HG03103 (cell line): Measurements from ENCODE around the gene COG5.
"Not testable (repeated sequence)": the region's sequence is repeated elsewhere in the genome, so short reads cannot be mapped to it uniquely, and the experiment has no call there.

Experiments used
- ATAC-seq: cut with Tn5 transposase; IDR thresholded peaks from one replicate; pipeline ENCODE4 v1.9.1; 2021; ENCODE audit warnings: low read depth; ENCODE audit not compliant: unreplicated experiment

The COG5 gene

GRCh38 chr7:107291434-107291833, 272.3 kb downstream of the COG5 start:
- no peak for ATAC-seq

DNA sequence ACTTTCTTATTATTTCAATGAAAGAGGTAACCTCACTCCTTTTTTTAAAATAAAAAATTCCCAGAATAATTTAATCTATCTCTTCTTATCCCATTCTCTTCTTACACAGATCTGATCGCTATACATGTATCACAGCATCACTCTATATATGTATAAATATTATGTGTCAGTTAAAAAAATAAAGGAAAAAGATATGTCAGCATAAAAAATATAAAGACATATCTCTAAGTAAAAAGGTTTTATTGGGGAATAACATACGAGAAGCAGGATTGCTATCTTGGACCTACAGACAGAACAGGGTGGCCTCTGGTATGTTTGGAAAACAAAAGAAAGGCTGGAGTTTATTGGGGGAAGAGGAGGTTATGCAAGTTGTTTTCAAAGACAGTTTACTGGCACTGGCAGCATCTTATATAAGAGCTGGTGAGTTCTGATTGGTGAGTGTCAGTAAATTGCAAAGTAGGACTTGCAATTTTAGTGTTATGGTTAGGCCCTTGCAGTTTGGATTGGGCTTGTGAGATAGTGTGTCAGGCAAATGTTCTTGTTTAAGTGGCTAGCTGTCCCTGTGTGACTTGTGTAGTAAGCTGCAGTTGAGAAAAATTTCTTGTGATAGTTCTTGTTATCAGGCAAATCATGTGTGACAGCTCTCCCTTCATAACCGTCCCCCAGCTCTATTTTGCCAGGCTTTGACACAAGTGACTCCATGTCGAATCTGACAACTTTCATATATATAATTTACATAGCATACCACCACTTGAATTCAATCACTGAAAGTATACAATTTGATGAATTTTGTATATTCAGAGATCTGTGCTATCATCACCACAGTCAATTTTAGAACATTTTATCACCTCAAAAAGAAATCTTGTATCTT, 276.7 kb downstream of the COG5 start:
- no peak for ATAC-seq

- ATAC-seq, result no peak
Observed at GRCh38 chr7:107284911-107285479, 278.7 kb downstream of the COG5 start.

DNA sequence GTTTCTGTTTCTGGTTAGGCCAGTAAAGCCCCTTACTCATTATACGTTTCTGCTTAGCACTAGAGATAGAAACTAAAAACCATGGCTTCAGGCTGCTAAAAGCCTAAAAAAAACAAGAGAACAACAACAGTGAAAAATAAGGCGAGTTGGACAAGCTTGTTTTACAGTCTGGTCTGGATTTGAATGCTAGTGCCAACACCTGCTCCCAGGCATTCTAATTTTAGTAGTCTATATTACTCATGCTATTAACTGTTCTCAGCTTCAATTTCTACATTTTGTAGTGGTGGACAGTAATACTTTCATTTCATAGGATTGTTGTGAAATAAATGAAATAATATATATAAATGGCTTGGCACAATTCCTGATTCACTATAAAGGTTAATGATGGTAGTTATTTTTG, 286.4 kb downstream of the COG5 start:
- ATAC-seq, result no peak

DNA sequence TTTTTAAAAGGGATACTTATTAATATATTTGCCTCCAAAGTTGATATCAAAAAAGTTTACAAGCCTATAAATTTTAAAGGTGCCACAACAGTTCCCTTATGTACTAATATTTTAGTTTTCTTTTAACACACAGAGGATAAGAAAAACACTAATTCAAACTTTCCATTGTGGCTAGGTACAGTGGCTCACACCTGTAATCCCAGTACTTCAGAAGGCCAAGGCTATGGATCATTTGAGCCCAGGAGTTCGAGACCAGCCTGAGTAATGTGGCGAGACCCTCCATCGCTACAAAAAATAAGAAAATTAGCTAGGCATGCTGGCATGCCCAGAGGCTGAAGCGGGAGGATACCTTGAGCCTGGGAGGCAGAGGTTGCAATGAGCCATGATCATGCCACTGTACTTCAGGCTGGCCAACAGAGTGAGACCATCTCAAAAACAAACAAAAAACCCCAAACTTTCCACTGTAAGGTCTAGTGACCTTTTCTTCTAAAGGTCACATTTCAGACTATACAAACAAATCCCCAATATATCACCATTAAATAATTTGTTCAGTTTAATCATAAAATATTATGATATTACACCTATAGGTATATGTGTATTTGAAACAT, 287.4 kb downstream of the COG5 start:
- no peak for ATAC-seq

- no peak for ATAC-seq
Observed at GRCh38 chr7:107274506-107274905, 289.2 kb downstream of the COG5 start.

DNA sequence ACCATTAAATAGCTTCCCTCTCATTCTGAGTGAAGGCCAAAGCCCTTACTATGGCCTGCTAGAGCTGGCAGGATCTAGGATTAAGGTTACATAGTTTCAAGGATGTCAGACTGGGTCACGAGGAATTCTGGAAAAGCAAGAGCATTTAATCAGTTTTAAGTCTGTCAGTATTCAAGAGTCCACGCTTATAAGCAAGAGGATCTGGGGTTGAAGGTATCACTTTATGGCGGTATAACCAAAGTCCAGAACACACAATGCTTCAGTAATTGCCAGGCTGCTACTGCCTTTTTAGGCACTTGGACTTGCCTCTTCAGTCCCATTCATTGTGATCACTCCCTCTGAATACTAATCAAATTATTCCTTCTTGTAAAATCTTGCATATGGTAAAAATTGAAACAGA, 293.9 kb downstream of the COG5 start:
- no peak for ATAC-seq

DNA sequence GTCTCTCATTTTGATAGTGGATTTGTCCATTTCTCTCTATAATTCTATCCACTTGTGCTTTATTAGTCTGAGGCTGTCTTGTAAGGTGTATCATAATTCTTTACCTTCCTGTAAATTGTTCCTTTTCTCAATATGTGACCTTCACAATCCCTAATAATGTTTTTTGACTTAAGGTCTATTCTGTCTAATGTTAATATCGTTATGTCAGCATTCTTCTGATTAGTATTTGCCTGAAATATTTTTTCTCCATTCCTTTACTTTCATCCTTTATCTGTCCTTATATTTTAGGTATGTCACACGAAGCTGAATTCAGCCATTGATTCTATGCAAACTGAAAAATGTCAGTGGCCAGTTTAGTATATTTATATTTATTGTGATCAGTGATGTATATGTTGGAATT, 295.1 kb downstream of the COG5 start:
- no peak for ATAC-seq

GRCh38 chr7:107267138-107267537, 296.6 kb downstream of the COG5 start:
- no peak for ATAC-seq

DNA sequence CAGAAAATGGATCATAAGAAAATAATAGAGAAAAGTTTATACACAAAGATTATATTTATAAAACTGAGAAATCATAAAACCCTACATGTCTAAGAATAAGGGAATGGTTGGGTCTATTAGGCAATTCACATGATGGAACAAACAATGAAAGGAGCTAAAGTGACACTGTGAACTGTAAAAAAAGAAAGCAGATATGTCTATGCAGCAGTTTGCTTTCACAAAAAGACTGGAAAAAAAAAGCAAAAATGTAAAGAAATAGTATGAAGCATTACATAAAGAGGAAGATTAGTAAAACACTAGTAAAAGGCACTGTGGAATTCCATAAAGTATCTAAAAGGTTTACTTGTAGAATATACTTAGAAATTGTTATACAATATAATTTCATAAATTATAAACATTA, 299.0 kb downstream of the COG5 start:
- ATAC-seq, result no peak

- no peak for ATAC-seq
Observed at GRCh38 chr7:107262857-107263256, 300.9 kb downstream of the COG5 start.

DNA sequence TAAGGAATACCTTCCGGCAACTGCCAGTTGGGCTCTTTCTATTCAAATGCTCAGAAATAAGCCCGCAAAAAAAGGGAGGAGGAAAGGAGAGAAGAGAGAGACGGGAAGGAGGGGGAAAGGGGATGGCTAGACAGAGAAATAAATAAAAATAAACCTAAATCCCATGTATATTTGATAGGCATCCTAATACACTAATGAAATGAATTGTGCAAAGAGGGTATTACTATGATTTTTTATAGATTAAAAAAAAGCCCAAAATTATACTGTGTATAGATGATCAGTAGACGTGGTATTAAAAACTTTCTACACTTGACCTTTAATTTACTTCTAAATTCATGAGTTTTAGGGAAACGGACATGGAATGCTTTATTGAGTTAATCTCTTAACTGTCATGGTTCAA, 305.0 kb downstream of the COG5 start:
- ATAC-seq, result no peak

DNA sequence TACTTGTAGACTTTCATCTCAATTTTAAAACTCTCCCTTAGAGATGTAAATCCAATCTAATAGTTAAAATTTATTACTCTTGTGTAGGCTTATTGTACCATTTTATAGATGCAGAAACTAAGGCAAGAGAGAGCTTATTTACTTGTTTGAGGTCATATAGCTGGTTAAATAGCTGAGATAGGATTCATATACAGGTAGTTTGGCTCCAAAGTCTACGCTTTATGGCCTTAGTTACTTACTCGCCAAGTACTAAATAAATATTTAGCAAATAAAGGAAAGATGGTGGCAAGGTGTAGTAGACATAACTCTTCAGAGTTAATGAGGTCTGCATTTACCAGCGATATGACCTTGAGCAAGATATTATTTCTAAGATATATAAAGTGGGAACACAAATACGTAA, 308.1 kb downstream of the COG5 start:
- ATAC-seq, result no peak

DNA sequence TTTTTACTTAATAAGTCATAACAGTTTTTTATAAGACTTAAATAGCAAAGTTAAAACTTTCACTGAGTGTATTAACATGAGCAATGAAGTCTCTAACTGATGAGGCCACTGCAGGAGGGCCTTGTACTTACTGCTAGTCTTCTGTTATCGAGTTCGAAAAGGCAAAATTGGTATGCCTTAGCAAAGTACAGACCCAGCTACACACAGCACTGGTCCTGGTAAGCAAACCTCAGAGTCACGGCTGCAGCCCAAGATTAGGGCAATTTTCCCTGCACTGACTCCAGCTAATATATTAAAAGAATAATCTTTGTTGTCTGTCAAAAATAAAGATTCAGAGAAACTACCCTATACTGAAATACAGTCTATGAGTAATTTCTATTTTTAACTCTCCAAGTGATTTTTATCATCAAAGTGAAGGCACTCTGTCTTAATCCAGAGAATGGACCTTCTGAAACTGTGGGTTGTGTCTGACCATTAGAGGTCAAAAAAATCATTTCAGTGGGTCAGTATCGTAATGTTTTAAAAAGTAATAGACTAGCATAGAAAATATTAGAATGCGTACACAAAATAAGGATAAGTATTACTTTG, 309.2 kb downstream of the COG5 start:
- no peak for ATAC-seq

DNA sequence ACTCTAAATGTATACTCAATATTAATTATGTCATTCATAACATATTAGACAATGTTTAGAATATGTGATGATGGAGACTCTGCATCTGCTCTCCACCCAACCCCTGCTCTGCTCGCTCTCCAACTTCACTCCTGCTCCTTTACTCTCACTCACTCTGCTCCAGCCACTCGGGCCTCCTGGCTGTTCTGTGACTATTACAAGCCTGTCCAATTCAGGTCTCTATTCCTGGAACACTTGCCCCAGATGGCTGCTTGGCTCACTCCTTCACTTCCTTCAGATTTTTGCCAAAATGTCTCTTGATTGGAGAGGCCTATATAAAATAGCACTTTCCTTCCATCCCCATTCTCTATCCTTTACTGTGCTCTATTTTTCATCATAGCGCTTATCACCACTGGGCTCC, 310.1 kb downstream of the COG5 start:
- no peak for ATAC-seq

DNA sequence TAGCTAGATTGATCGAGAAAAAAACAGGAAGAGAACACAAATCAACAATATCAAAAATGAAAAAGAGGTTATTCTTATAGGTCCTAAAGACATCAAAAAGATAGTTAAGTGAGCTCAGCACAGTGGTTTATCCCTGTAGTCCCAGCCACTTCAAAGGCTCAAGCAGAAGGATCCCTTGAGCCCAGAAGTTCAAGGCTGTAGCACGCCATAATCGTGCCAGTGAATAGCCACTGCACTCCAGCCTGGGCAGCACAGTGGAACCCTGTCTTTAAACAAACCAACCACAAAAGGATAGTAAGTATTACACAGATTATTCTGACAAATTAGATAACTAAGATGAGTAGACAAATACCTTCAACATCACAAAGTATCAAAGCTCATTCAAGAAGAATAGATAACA, 311.8 kb downstream of the COG5 start:
- no peak for ATAC-seq

GRCh38 chr7:107248551-107249316, 315.0 kb downstream of the COG5 start:
- ATAC-seq, result no peak

DNA sequence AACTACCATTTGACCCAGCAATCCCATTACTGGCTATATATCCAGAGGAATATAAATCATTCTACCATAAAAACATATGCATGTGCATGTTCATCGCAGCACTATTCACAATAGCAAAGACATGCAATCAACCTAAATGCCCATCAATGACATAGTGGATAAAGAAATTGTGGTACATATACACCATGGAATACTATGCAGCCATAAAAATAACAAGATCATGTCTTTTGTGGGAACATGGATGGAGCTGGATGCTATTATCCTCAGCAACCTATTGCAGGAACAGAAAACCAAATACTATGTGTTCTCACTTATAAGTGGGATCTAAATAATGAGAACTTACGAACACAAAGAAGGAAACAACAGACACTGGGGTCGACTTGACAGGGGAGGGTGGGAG, 316.9 kb downstream of the COG5 start:
- not testable (repeated sequence) for ATAC-seq

- ATAC-seq, result no peak
Observed at GRCh38 chr7:107244613-107245012, 319.1 kb downstream of the COG5 start.

- ATAC-seq, result no peak
Observed at GRCh38 chr7:107242267-107242666, 321.5 kb downstream of the COG5 start.

DNA sequence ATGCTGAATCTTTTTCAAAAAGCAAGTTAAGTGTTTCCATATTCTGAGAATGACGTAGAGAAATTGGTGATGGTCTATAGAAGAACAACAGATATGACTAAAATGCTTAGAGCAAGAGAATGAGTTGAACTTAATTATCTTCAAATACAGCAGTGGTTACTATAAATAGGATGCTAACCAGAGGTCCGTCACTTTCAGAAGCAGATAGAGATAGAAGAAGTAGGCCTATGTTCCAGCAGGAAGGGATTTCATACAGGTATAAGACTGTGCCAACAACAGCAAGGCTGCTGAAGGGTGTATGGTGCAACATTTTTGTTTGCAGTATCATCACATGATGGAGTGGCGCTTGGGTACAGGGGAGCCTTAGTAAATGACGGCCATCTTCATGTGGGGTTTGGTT, 326.3 kb downstream of the COG5 start:
- ATAC-seq, result no peak
